ENCODE results near the gene PSD2.
A peak's percentile ranks its signal among the peaks of the same experiment; 100 is the strongest.

The PSD2 gene

GRCh38 chr5:139765409-139766217, 30.0 kb upstream of the PSD2 start:
- peak overlapping the region; percentile 79 for H3K4me3 ChIP-seq (ENCODE audit: low read length)
- H3K27me3 ChIP-seq (replicated peaks; ENCODE audit: control insufficient read depth, insufficient read depth, low read length) = peaks cover 18% of the 10 kb centered on the region
- H3K4me1 ChIP-seq (ENCODE audit: control insufficient read depth, insufficient read depth, low read length) = peaks cover 2% of the 10 kb centered on the region
- H3K36me3 ChIP-seq (ENCODE audit: control insufficient read depth, insufficient read depth, low read length, severe bottlenecking) = no peaks in the 10 kb centered on the region
- no peaks in the 10 kb centered on the region for H3K9me3 ChIP-seq (ENCODE audit: control insufficient read depth, low read length)
- DNase-seq (ENCODE audit: low read depth) = peak; percentile 91
- H3K9ac ChIP-seq (ENCODE audit: low read length) = peak overlapping the region; percentile 74

- no peak for DNase-seq (ENCODE audit: low read depth)
- Histone ChIP-seq H3K4me1 (ENCODE audit: control insufficient read depth, insufficient read depth, low read length) (no peaks in the 10 kb centered on the region), H3K9ac (ENCODE audit: low read length) (no peak overlapping the region), H3K9me3 (ENCODE audit: control insufficient read depth, low read length) (no peaks in the 10 kb centered on the region), H3K27me3 (replicated peaks; ENCODE audit: control insufficient read depth, insufficient read depth, low read length) (peaks cover 27% of the 10 kb centered on the region), H3K4me3 (ENCODE audit: low read length) (no peak overlapping the region), H3K36me3 (ENCODE audit: control insufficient read depth, insufficient read depth, low read length, severe bottlenecking) (no peaks in the 10 kb centered on the region)
Measured at GRCh38 chr5:139767960-139768359, 27.6 kb upstream of the PSD2 start.

GRCh38 chr5:139768807-139769465, 26.7 kb upstream of the PSD2 start:
- no peak overlapping the region for H3K4me3 ChIP-seq (ENCODE audit: low read length)
- H3K4me1 ChIP-seq (ENCODE audit: control insufficient read depth, insufficient read depth, low read length) = no peaks in the 10 kb centered on the region
- DNase-seq (ENCODE audit: low read depth) = no peak
- H3K27me3 ChIP-seq (replicated peaks; ENCODE audit: control insufficient read depth, insufficient read depth, low read length) = peaks cover 20% of the 10 kb centered on the region
- no peaks in the 10 kb centered on the region for H3K36me3 ChIP-seq (ENCODE audit: control insufficient read depth, insufficient read depth, low read length, severe bottlenecking)
- no peak overlapping the region for H3K9ac ChIP-seq (ENCODE audit: low read length)
- no peaks in the 10 kb centered on the region for H3K9me3 ChIP-seq (ENCODE audit: control insufficient read depth, low read length)

- H3K36me3 ChIP-seq (ENCODE audit: control insufficient read depth, insufficient read depth, low read length, severe bottlenecking) = no peaks in the 10 kb centered on the region
- no peaks in the 10 kb centered on the region for H3K9me3 ChIP-seq (ENCODE audit: control insufficient read depth, low read length)
- no peaks in the 10 kb centered on the region for H3K4me1 ChIP-seq (ENCODE audit: control insufficient read depth, insufficient read depth, low read length)
- H3K27me3 ChIP-seq (replicated peaks; ENCODE audit: control insufficient read depth, insufficient read depth, low read length) = peaks cover 21% of the 10 kb centered on the region
- DNase-seq (ENCODE audit: low read depth) = no peak
- no peak overlapping the region for H3K4me3 ChIP-seq (ENCODE audit: low read length)
- H3K9ac ChIP-seq (ENCODE audit: low read length) = no peak overlapping the region
Measured at GRCh38 chr5:139769477-139769876, 26.1 kb upstream of the PSD2 start.

GRCh38 chr5:139770722-139771121, 24.9 kb upstream of the PSD2 start:
- Histone ChIP-seq H3K9me3 (ENCODE audit: control insufficient read depth, low read length) (no peaks in the 10 kb centered on the region), H3K4me3 (ENCODE audit: low read length) (no peak overlapping the region), H3K4me1 (ENCODE audit: control insufficient read depth, insufficient read depth, low read length) (no peaks in the 10 kb centered on the region), H3K36me3 (ENCODE audit: control insufficient read depth, insufficient read depth, low read length, severe bottlenecking) (no peaks in the 10 kb centered on the region), H3K27me3 (replicated peaks; ENCODE audit: control insufficient read depth, insufficient read depth, low read length) (peaks cover 12% of the 10 kb centered on the region), H3K9ac (ENCODE audit: low read length) (no peak overlapping the region)
- no peak for DNase-seq (ENCODE audit: low read depth)

- no peak for DNase-seq (ENCODE audit: low read depth)
- H3K27me3 ChIP-seq (replicated peaks; ENCODE audit: control insufficient read depth, insufficient read depth, low read length) = peaks cover 12% of the 10 kb centered on the region
- no peak overlapping the region for H3K4me3 ChIP-seq (ENCODE audit: low read length)
- H3K36me3 ChIP-seq (ENCODE audit: control insufficient read depth, insufficient read depth, low read length, severe bottlenecking) = no peaks in the 10 kb centered on the region
- no peaks in the 10 kb centered on the region for H3K9me3 ChIP-seq (ENCODE audit: control insufficient read depth, low read length)
- H3K9ac ChIP-seq (ENCODE audit: low read length) = no peak overlapping the region
- H3K4me1 ChIP-seq (ENCODE audit: control insufficient read depth, insufficient read depth, low read length) = no peaks in the 10 kb centered on the region
Measured at GRCh38 chr5:139772089-139772791, 23.4 kb upstream of the PSD2 start.

- Histone ChIP-seq H3K9me3 (ENCODE audit: control insufficient read depth, low read length) (no peaks in the 10 kb centered on the region), H3K9ac (ENCODE audit: low read length) (no peak overlapping the region), H3K4me3 (ENCODE audit: low read length) (no peak overlapping the region), H3K36me3 (ENCODE audit: control insufficient read depth, insufficient read depth, low read length, severe bottlenecking) (no peaks in the 10 kb centered on the region), H3K4me1 (ENCODE audit: control insufficient read depth, insufficient read depth, low read length) (no peaks in the 10 kb centered on the region), H3K27me3 (replicated peaks; ENCODE audit: control insufficient read depth, insufficient read depth, low read length) (peaks cover 12% of the 10 kb centered on the region)
- no peak for DNase-seq (ENCODE audit: low read depth)
Measured at GRCh38 chr5:139772927-139773690, 22.5 kb upstream of the PSD2 start.

- H3K9me3 ChIP-seq (ENCODE audit: control insufficient read depth, low read length) = no peaks in the 10 kb centered on the region
Measured at GRCh38 chr5:139774980-139775661, 20.5 kb upstream of the PSD2 start.

GRCh38 chr5:139775872-139776271, 19.7 kb upstream of the PSD2 start:
- Histone ChIP-seq H3K4me1 (ENCODE audit: control insufficient read depth, insufficient read depth, low read length) (no peaks in the 10 kb centered on the region), H3K9ac (ENCODE audit: low read length) (no peak overlapping the region), H3K36me3 (ENCODE audit: control insufficient read depth, insufficient read depth, low read length, severe bottlenecking) (no peaks in the 10 kb centered on the region), H3K27me3 (replicated peaks; ENCODE audit: control insufficient read depth, insufficient read depth, low read length) (peaks cover 17% of the 10 kb centered on the region), H3K4me3 (ENCODE audit: low read length) (no peak overlapping the region), H3K9me3 (ENCODE audit: control insufficient read depth, low read length) (no peaks in the 10 kb centered on the region)
- DNase-seq (ENCODE audit: low read depth) = no peak

More at GRCh38 chr5:139774980-139775661, 20.5 kb upstream of the PSD2 start:
- H3K36me3 ChIP-seq (ENCODE audit: control insufficient read depth, insufficient read depth, low read length, severe bottlenecking) = no peaks in the 10 kb centered on the region
- no peak overlapping the region for H3K9ac ChIP-seq (ENCODE audit: low read length)
- DNase-seq (ENCODE audit: low read depth) = peak; percentile 77
- peaks cover 17% of the 10 kb centered on the region for H3K27me3 ChIP-seq (replicated peaks; ENCODE audit: control insufficient read depth, insufficient read depth, low read length)
- peak overlapping the region; percentile 41 for H3K4me3 ChIP-seq (ENCODE audit: low read length)
- no peaks in the 10 kb centered on the region for H3K4me1 ChIP-seq (ENCODE audit: control insufficient read depth, insufficient read depth, low read length)

- Histone ChIP-seq H3K9ac (ENCODE audit: low read length) (no peak overlapping the region), H3K36me3 (ENCODE audit: control insufficient read depth, insufficient read depth, low read length, severe bottlenecking) (no peaks in the 10 kb centered on the region), H3K9me3 (ENCODE audit: control insufficient read depth, low read length) (no peaks in the 10 kb centered on the region), H3K27me3 (replicated peaks; ENCODE audit: control insufficient read depth, insufficient read depth, low read length) (peaks cover 17% of the 10 kb centered on the region), H3K4me1 (ENCODE audit: control insufficient read depth, insufficient read depth, low read length) (no peaks in the 10 kb centered on the region), H3K4me3 (ENCODE audit: low read length) (no peak overlapping the region)
- no peak for DNase-seq (ENCODE audit: low read depth)
Measured at GRCh38 chr5:139776861-139777260, 18.7 kb upstream of the PSD2 start.

All from adipocyte (in vitro differentiated cells).